Measurements from ENCODE around the gene ZNF662. TPM values are rescaled to one million over a fixed set of nuclear protein-coding genes. Genes with fewer than 3 reads are reported as not detected.

Gene ZNF662
- 1.3 TPM in 2 replicates for polyA plus RNA-seq (2011; rRNA removed)
- 0.87 and 1.4 TPM in 2 replicates for polyA minus RNA-seq (2011; rRNA and poly(A)+ RNA removed)

- TF ChIP-seq, protein P1, sequence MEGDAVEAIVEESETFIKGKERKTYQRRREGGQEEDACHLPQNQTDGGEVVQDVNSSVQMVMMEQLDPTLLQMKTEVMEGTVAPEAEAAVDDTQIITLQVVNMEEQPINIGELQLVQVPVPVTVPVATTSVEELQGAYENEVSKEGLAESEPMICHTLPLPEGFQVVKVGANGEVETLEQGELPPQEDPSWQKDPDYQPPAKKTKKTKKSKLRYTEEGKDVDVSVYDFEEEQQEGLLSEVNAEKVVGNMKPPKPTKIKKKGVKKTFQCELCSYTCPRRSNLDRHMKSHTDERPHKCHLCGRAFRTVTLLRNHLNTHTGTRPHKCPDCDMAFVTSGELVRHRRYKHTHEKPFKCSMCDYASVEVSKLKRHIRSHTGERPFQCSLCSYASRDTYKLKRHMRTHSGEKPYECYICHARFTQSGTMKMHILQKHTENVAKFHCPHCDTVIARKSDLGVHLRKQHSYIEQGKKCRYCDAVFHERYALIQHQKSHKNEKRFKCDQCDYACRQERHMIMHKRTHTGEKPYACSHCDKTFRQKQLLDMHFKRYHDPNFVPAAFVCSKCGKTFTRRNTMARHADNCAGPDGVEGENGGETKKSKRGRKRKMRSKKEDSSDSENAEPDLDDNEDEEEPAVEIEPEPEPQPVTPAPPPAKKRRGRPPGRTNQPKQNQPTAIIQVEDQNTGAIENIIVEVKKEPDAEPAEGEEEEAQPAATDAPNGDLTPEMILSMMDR (IDR thresholded peaks at IDR 0.05; ENCODE audit: low read depth, low read length), result no peak
- Histone ChIP-seq H3K4me3 (ENCODE audit: low read depth, low read length) (peak within 1 kb of the TSS; percentile 55), H3K27me3 (ENCODE audit: control insufficient read depth, insufficient read depth, low read length) (peaks cover 21% of the 10 kb centered on the region), H3K27ac (ENCODE audit: low read depth, low read length) (no peak within 1 kb of the TSS), H3K9me3 (ENCODE audit: control insufficient read depth, insufficient read depth, low read length) (peaks cover 6% of the 10 kb centered on the region; the same call in 1 of the 2 replicates)
- no peak for DNase-seq (ENCODE audit: low read depth, low spot score)
- CTCF ChIA-PET, result no interaction called here
- POLR2A ChIA-PET, result no interaction called here
These were observed at the start of gene ZNF662 for GRCh38 chr3:42906070-42906847. Gene ZNF662, plus strand, starts transcription at chr3:42906142. Its CDS starts 1,973 bp downstream, at chr3:42908115.

DNA sequence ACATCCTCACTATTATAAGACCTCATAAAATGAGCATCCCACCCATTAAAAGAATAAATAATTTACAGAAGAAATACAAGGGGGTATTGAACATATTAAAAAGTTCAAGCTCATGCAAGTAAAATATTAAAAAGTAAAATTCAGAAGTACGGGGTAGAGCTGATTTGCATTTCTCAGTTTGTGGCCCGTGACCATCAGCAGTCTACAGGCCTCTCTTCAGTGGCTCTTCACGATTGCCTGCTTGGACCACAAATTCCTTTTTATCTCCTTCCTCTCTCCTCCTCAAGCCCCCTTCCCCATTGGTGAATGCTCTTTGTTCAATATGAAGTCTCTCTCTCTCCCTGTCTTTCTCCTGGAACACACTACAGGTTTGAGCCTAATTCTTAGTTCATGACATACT is 49.4 kb upstream of the ZNF662 start:
- Histone ChIP-seq H3K4me3 (ENCODE audit: low read depth, low read length) (no peak overlapping the region), H3K27me3 (ENCODE audit: control insufficient read depth, insufficient read depth, low read length) (peaks cover 12% of the 10 kb centered on the region), H3K27ac (ENCODE audit: low read depth, low read length) (no peak overlapping the region), H3K9me3 (ENCODE audit: control insufficient read depth, insufficient read depth, low read length) (no peaks in the 10 kb centered on the region)
- ChIA-PET POLR2A (no interaction called here), CTCF (interaction anchor here (0.6 kb wide), 1 partner anchor 57 kb away, joined by 3 read pairs; no protein-coding TSS in a partner anchor)
- DNase-seq (ENCODE audit: low read depth, low spot score), result no peak
- TF ChIP-seq, protein P1 (IDR thresholded peaks at IDR 0.05; ENCODE audit: low read depth, low read length), result no peak

GRCh38 chr3:42864321-42864950 is 41.5 kb upstream of the ZNF662 start:
- ChIA-PET CTCF (no interaction called here), POLR2A (no interaction called here)
- TF ChIP-seq, protein P1 (IDR thresholded peaks at IDR 0.05; ENCODE audit: low read depth, low read length), result no peak
- Histone ChIP-seq H3K9me3 (ENCODE audit: control insufficient read depth, insufficient read depth, low read length) (no peaks in the 10 kb centered on the region), H3K27ac (ENCODE audit: low read depth, low read length) (no peak overlapping the region), H3K27me3 (ENCODE audit: control insufficient read depth, insufficient read depth, low read length) (peaks cover 6% of the 10 kb centered on the region), H3K4me3 (ENCODE audit: low read depth, low read length) (no peak overlapping the region)
- DNase-seq (ENCODE audit: low read depth, low spot score), result no peak

DNA sequence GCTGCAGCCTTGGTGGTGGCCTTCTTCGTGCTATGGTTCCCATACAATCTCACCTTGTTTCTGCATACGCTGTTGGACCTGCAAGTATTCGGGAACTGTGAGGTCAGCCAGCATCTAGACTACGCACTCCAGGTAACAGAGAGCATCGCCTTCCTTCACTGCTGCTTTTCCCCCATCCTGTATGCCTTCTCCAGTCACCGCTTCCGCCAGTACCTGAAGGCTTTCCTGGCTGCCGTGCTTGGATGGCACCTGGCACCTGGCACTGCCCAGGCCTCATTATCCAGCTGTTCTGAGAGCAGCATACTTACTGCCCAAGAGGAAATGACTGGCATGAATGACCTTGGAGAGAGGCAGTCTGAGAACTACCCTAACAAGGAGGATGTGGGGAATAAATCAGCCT is 40.7 kb upstream of the ZNF662 start:
- no peak for DNase-seq (ENCODE audit: low read depth, low spot score)
- Histone ChIP-seq H3K4me3 (ENCODE audit: low read depth, low read length) (no peak overlapping the region), H3K27me3 (ENCODE audit: control insufficient read depth, insufficient read depth, low read length) (peaks cover 10% of the 10 kb centered on the region), H3K9me3 (ENCODE audit: control insufficient read depth, insufficient read depth, low read length) (no peaks in the 10 kb centered on the region), H3K27ac (ENCODE audit: low read depth, low read length) (no peak overlapping the region)
- POLR2A ChIA-PET, result no interaction called here
- CTCF ChIA-PET, result no interaction called here
- TF ChIP-seq, protein P1 (IDR thresholded peaks at IDR 0.05; ENCODE audit: low read depth, low read length), result no peak

GRCh38 chr3:42867138-42867537 is 38.8 kb upstream of the ZNF662 start:
- H3K27me3 ChIP-seq (ENCODE audit: control insufficient read depth, insufficient read depth, low read length), result peaks cover 10% of the 10 kb centered on the region
- ChIA-PET POLR2A (no interaction called here), CTCF (interaction anchor here (0.6 kb wide), 1 partner anchor 990 kb away, joined by 4 read pairs; no protein-coding TSS in a partner anchor)
- TF ChIP-seq, protein P1 (IDR thresholded peaks at IDR 0.05; ENCODE audit: low read depth, low read length), result no peak
- no peak overlapping the region for H3K27ac ChIP-seq (ENCODE audit: low read depth, low read length)
- no peak overlapping the region for H3K4me3 ChIP-seq (ENCODE audit: low read depth, low read length)
- DNase-seq (ENCODE audit: low read depth, low spot score), result no peak
- no peaks in the 10 kb centered on the region for H3K9me3 ChIP-seq (ENCODE audit: control insufficient read depth, insufficient read depth, low read length)

Data from AG04450 (cell line).